Colonic mucosa (tissue), 4 donors: ENCODE results near the gene RALGAPB. TPM values are rescaled to one million over a fixed set of nuclear protein-coding genes. Genes with fewer than 3 reads are reported as not detected.
A peak's percentile ranks its signal among the peaks of the same experiment; 100 is the strongest.

Experiments
- DNase-seq: peaks from one replicate; pipeline ENCODE4 v3.0.0-alpha.2; 2020
- H3K27ac ChIP-seq: fragments of 200-600 bp; one replicate; pipeline ENCODE4 v1.8.0; 2021
- H3K27me3 ChIP-seq: fragments of 200-600 bp; one replicate; pipeline ENCODE4 v1.8.0; 2021
- H3K36me3 ChIP-seq: fragments of 200-600 bp; one replicate; pipeline ENCODE4 v1.8.0; 2021
- H3K4me1 ChIP-seq: fragments of 200-600 bp; one replicate; pipeline ENCODE4 v1.8.0; 2021; ENCODE audit warnings: mild to moderate bottlenecking
- H3K4me3 ChIP-seq: fragments of 200-600 bp; one replicate; pipeline ENCODE4 v1.8.0; 2021
- H3K9ac ChIP-seq, 2 donors: one replicate each; pipeline ENCODE4 v1.7.0; 2013; ENCODE audit warnings: control low read depth in 2 of 2, low read depth in 2 of 2, low read length in 2 of 2
- H3K9me3 ChIP-seq: fragments of 200-600 bp; one replicate; pipeline ENCODE4 v1.8.0; 2021
- CTCF ChIP-seq: fragments of 200-600 bp; IDR thresholded peaks from one replicate; pipeline ENCODE4 v1.8.0; 2022; ENCODE audit warnings: antibody characterized with exemption, mild to moderate bottlenecking
- intact Hi-C: fragments of 100-400 bp; cut with DNase I; formaldehyde crosslinking; loops from one replicate; pipeline ENCODE4 v1.14.1; 2022
- total RNA-seq, 2 donors: library from RNA; stranded (reverse); fragmentation: NEBNext Ultra II Directional in 1 of 2; extraction: Animal tissue kit (Norgen Biotek cat#: 25700) in 1 of 2; gene quantifications; one replicate each; pipeline ENCODE4 v1.2.1, GENCODE V29; 2021
- donor health status: healthy.
- donor health status: DM: no; HTN: no; CAD: no.
- donor health status: DM: no; HTN: no; CAD: no.

Gene RALGAPB
- total RNA-seq: 10 to 100 TPM; 30.5 to 33.7 TPM

- H3K4me1 ChIP-seq: peaks cover 12% of the 10 kb centered on the region
- peak within 1 kb of the TSS; percentile 69 for H3K4me3 ChIP-seq
- intact Hi-C loops: no loop called here
- TF ChIP-seq CTCF: no peak
- H3K9ac ChIP-seq: peak within 1 kb of the TSS; percentile 69 to 94
- no peaks in the 10 kb centered on the region for H3K9me3 ChIP-seq
- H3K27me3 ChIP-seq: no peaks in the 10 kb centered on the region
- peak within 1 kb of the TSS; percentile 92 for H3K27ac ChIP-seq
- no peaks in the 10 kb centered on the region for H3K36me3 ChIP-seq
- peak; percentile 99 for DNase-seq
Measured at GRCh38 chr20:38472513-38473366, at the start of gene RALGAPB. RALGAPB (plus strand) TSS chr20:38472843; CDS start chr20:38488433, 15,590 bp downstream.

GRCh38 chr20:38423541-38423940 is 49.1 kb upstream of the RALGAPB start:
- H3K9me3 ChIP-seq: no peaks in the 10 kb centered on the region
- peaks cover 29% of the 10 kb centered on the region for H3K36me3 ChIP-seq
- TF ChIP-seq CTCF: no peak
- H3K27me3 ChIP-seq: no peaks in the 10 kb centered on the region
- no peaks in the 10 kb centered on the region for H3K4me1 ChIP-seq
- intact Hi-C loops: no loop called here
- no peak overlapping the region for H3K9ac ChIP-seq
- H3K4me3 ChIP-seq: no peak overlapping the region
- DNase-seq: no peak
- no peak overlapping the region for H3K27ac ChIP-seq

- no peaks in the 10 kb centered on the region for H3K27me3 ChIP-seq
- no peak for DNase-seq
- no peaks in the 10 kb centered on the region for H3K4me1 ChIP-seq
- no peak for TF ChIP-seq CTCF
- intact Hi-C loops: no loop called here
- no peaks in the 10 kb centered on the region for H3K9me3 ChIP-seq
- no peak overlapping the region for H3K9ac ChIP-seq
- no peak overlapping the region for H3K27ac ChIP-seq
- no peak overlapping the region for H3K4me3 ChIP-seq
- peaks cover 29% of the 10 kb centered on the region for H3K36me3 ChIP-seq
Measured at GRCh38 chr20:38424401-38424800, 48.2 kb upstream of the RALGAPB start.

- no peaks in the 10 kb centered on the region for H3K9me3 ChIP-seq
- H3K4me1 ChIP-seq: no peaks in the 10 kb centered on the region
- no peaks in the 10 kb centered on the region for H3K27me3 ChIP-seq
- intact Hi-C loops: no loop called here
- no peak overlapping the region for H3K27ac ChIP-seq
- no peak for TF ChIP-seq CTCF
- H3K9ac ChIP-seq: no peak overlapping the region
- no peak overlapping the region for H3K4me3 ChIP-seq
- peaks cover 15% of the 10 kb centered on the region for H3K36me3 ChIP-seq
- DNase-seq: no peak
Measured at GRCh38 chr20:38426006-38426897, 46.4 kb upstream of the RALGAPB start.

- TF ChIP-seq CTCF: no peak
- H3K27ac ChIP-seq: no peak overlapping the region
- H3K36me3 ChIP-seq: peaks cover 12% of the 10 kb centered on the region
- H3K4me1 ChIP-seq: no peaks in the 10 kb centered on the region
- H3K9me3 ChIP-seq: no peaks in the 10 kb centered on the region
- no peak for DNase-seq
- no peaks in the 10 kb centered on the region for H3K27me3 ChIP-seq
- no peak overlapping the region for H3K4me3 ChIP-seq
- no peak overlapping the region for H3K9ac ChIP-seq
- intact Hi-C loops: no loop called here
Measured at GRCh38 chr20:38427655-38428023, 45.0 kb upstream of the RALGAPB start.
